AML-193 (cell line): Measurements from ENCODE around the gene TMEM35B.
"Not testable (repeated sequence)": the region's sequence is repeated elsewhere in the genome, so short reads cannot be mapped to it uniquely, and the experiment has no call there.

ENCODE experiments used
- DNase-seq, 2 experiments: peaks; one replicate each; lab custom pipeline; 2025; lab: John Stamatoyannopoulos, UW

TMEM35B gene

DNA sequence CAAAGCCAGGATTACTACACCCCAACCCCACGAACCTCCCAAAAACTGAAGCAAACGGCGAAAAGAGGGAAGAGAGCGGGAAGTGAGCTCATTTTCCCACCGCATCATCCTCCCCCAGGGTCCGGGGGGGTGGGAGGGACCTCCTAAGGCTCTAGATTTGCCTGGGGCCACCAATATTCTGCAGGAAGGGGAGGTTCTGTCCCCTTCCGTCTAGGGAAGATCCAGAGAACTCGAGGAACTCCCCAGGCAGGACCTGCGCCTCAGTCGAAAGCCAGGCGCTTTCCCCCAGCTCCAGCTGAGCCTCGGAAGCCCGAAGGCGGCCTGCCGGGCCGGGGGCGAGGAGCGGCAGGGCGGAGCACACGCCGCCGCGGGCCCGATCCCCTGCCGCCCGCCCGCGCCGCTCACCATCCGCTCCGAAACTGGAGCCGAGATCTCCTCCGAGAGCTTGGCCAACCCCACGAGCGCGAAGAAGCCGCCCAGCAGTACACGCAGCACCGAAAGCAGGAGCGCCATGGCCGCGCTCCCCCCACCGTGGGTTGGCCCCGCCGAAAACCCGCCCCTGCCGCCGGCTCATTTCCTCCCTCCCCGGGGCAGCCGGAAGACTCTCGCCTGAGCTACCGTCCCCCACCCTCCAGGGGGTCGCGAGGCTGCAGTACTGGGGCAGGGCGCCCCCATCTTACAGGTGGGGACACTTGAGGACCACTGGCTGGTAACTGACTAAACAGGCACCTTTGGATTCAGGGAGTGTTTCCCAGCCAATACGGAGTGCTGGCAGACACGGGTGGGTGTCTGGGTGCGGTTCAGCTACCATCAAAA lies at the start of gene TMEM35B:
TSS of gene TMEM35B (minus strand) at position 555 of the 816 bp plus-strand sequence. CDS start at position 513, 42 bp downstream.
- peak; percentile 30 to 54 for DNase-seq

DNA sequence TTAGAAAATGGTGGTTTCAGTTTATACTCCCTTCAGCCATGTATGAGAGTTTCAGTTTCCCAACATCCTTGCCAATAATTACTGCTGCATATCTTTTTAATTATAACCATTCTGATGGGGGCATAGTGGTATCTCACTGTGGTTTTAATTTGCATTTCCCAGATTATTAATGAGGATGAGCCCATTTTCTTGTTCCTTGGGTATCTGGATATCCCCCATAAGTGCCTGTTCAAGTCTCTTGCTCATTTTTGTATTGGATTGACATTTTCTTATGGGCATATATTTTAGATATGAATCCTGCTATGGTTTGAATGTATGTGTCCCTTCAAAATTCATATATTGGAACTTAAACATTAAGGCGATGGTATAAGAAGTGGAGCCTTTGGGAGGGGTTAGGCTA lies 48.2 kb upstream of the TMEM35B start:
- DNase-seq = no peak

DNA sequence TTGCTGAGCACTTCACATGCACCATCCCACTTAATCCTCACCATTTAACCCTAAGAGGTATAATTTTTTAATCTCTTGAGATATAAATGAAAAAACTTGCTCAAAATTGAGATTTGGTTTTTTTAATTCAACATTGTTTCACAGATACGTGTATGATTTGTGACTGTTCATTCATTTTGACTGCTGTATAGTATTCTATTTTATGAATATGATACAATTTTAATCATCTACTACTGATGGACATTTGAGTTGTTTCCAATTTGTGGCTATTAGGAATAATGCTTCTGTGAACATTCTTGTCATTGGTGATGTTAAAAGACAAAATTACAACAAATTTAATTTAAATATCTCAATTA lies 47.2 kb upstream of the TMEM35B start:
- no peak for DNase-seq

DNA sequence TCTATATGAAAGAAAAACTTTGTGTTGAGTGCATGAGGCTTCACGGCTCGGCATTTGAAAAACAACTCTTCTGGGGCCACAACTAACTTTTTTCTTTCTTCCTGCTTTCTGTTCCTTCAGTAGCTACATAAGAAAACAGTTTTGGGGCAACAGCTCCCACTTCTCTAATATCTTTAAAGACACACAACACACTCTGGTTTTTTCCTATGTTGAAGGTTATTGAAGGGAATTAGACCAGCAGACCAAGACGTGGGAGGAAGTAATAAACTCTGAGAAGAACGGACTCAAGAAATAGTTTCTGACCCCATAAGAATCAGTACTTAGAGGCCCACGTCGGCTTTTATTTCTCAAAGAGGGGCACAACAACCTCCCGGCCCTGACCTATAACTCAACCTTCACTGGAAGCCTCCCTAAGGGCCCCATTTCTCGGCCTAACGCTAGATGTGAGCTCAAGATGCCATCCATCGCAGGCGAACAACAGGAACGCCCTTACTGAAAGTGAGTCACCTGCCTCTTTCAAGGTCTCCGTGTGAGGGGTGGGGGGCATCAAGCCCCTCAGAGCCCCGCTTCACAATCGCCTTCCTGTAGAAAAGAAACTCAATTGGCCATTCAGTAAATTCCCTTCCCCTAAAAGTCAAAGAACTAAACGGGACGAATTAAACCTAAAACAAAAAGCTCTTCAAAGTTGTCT lies 45.8 kb upstream of the TMEM35B start:
- peak in 1 of 2 experiments; percentile 50 for DNase-seq

DNA sequence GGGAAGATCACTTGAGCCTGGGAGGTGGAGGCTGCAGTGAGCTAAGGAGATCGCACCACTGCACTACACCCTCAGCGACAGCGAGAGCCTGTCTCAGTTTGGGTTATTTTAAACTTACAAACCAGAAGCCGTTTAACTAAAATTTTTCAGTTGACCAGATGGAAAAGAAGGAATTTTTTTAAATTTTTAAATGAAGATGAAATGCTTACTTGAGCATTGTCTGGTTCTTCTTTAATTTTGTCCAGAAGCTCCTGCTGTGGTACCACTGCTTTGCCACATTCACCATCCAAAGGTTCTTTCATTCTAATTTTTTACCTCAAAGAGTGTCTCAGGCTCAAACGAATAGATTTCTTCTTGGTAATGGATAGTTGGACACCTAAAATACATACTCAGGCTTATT lies 45.2 kb upstream of the TMEM35B start:
- no peak for DNase-seq

DNA sequence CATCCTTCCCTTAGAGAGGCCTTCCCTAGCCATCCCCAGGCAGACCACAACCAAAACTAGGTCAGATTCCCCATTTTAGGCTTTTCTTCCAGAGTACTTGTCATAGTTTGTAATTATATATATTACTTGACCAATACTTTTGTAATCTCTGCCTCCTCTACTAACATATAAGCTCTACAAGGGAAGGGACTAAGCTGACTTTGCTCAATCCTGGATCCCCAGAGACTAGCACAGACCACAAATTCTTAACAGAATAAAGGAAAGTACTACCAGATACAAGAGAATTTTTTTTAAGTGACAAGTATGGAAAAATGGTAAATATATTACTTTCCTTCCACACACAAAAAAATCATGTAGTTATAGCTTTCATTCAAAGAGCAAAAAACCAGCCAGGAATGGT lies 44.6 kb upstream of the TMEM35B start:
- DNase-seq = no peak

DNA sequence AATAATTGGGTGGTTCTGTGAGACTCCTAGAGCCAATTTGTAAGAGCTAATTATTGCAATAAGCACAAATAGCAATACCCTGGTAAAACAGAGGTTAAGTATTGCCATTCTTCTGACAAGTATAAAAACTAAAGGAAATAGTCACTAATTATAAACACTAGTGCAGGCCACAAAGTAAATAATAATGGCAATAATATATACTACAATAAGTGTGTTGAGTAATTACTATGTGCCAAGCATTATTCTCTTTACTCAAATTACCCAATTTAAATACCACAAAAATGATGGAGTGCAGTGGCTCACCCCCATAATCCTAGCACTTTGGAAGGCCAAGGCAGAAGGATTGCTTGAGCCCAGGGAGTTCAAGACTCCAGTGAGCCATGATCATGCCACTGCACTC lies 31.3 kb upstream of the TMEM35B start:
- DNase-seq = no peak

DNA sequence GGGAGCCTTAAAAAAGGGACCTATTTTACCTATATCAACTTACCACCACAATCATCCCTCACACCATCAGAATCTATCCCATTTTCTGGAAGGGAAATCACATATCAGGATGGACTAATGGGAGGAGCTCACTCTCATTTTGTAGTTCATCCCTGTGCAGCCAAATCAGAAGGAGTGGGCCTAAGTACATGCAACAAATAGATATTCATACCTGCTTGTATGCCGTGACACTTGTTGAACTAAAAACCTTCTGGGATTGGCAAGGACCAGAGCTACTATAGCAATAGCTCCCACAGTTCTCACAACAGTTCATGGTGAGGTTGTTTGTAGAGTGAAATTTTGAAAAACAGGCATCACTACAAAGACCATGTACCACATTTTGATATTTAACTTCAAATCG lies 29.3 kb upstream of the TMEM35B start:
- DNase-seq = no peak

DNA sequence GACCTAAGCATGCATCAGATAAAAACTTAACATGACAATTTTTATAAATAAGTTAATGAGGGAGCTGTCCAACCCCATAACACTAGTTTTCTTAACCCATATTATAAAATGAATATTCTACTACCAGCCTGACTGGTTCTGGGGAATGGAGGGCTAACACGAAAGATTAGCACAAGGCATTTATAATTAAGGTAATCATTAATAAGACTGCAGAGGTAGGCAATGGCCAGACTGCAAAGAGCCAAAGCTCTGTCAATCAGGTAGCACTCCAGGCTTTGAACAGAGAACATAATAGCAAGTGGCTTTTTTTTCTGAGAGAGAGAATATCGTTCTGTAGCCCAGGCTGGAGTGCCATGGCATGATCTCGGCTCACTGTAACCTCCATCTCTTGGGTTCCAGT lies 20.6 kb upstream of the TMEM35B start:
- DNase-seq = no peak

DNA sequence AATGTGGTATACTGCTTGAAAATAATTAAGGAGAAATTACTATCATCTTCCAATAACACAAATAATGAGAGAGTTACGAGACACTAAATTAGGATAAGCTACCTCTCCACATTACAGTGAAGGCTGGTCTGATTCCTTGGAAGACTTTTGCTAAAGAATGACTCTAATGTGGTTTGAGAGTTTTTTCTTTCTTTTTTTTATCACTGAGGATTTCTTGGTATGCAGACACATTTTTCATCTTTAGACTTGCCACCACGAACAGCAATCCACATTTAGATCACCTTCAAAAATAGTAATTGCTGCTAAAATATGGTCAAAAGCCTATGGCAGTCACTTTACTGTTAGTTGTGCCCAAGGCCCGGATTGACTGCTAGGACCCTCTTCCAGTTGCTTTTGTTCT lies 16.6 kb upstream of the TMEM35B start:
- DNase-seq = no peak

DNA sequence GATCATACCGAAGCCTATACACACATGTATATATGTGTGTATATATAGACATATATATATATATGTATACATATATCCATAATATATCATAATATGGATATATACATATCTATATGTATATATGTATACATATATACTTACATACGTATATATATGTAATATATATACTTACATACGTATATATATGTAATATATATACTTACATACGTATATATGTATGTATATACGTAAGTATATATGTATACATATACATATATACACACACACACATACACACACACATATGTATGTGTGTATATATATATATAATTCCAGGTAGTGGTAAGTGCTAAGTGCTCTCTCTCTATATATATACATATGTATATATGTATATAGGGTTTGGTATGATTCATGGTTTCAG lies 9.7 kb upstream of the TMEM35B start:
- DNase-seq = no peak

DNA sequence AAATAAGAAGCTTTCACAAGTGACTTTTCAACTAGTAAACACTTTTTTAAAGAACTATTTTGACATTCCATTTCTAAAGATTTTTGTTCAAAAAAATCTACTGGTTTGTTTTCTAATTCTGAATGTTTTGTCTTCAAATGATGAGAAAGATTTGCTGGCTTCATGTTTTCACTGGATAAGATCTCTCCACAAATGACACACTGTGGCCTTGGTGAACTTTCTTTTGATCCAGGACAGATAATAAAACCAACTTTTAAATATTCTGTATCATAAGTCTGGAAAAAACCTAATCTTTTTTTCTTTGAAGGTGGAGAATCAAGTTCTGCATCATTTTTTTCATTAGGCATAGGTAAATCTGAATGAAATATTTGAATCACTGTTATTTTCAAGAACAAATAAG lies 3.4 kb upstream of the TMEM35B start:
- no peak for DNase-seq

DNA sequence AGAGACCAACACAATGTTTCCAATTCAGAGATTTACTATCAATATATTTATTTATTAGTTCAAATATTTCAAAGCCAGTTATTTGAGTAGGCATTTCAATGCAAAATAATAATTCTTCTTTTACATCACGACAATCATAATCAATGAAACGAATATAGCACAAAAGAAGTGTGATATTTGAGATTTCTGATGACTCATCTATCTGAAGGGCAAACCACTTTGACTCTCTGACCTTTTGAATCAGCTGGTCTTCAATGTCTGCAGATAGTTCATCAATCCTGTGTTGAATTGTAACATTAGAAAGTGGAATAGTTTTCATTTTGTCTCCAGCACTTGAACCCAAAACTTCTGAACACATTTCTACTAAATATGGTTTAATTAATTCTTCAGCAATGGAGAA lies 3.0 kb upstream of the TMEM35B start:
- no peak for DNase-seq

DNA sequence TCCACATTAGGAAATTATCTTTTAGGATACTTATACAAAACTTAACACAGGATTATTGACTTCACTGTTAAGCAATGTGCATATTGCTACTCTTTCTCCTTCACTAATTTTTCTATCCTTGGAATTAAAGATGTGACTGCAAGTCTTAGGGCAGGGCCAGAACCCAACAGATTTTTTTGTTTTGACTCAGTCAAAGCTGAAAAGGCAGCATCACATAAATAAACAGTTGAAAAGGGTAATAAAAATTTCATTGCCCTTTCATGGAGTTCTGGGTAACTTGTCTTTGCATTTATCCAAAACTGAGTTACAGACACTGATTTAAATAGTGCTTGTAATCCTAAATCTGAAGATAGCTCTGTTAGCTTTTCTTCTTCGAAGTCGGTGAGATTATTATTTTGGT lies 1.9 kb upstream of the TMEM35B start:
- no peak for DNase-seq

DNA sequence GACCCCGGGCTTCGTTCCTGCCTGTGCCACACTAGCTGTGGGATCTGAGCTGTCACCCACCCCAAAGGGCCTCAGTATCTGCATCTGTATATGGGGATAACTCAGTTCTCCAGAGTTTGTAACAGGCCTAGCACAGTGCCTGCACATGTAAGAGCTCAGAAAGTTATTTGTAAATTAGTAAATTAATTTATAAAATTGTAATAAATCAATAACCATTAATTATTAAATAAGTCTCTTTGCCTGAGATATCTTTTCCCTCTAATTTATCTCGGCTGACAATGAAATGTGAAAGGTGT lies 410 bp upstream of the TMEM35B start:
- DNase-seq = not testable (repeated sequence)

DNA sequence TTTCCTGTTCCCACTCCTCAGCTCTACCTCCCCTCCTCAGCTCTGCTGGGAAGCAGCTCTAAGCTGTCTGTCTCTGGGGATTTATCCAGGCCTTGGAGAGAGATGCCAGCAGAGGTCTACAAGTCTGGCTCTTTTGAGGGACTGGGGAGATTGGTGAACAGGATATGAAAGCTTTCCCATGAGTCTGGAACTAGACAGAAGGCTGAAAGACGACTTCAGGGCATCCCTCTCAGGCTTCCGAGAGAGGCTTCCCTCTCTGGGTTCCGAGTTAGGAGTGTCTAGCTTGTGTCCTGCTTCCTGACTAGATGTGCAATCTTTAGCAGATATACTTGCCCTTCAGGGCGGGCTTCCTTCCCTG lies 733 bp downstream of the TMEM35B start:
- no peak for DNase-seq

DNA sequence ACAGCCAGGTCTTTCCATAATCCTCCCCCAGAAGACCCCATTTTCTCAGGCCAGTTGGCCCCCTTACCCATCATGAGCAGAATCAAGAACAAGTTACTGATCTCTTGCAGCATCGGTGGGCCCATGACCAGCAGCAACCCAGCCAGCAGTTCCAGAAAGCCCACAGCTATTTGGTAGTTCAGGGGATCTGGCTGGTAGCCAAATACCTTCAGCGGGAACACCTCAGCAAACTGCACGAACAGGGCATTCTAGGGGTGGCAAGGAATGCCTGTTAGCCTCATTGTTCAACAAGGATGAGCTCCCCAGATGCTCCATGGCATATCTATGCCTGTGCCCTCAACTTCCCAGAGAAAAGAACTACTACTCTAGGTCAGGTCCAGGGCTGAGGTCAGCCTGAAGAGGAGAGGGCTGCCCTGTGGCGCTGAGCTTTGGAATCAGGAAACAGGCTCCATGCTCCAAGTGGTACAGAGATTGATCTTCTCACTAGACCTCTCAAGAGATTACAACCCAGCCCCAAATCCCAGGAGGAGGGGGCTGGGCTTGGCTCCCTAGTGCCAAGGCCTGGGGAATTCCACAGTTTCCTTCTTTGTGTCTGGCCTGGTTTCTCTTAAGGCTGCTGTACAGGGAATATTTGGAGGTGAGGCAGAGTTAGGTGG lies 1.3 kb downstream of the TMEM35B start:
- no peak for DNase-seq

DNA sequence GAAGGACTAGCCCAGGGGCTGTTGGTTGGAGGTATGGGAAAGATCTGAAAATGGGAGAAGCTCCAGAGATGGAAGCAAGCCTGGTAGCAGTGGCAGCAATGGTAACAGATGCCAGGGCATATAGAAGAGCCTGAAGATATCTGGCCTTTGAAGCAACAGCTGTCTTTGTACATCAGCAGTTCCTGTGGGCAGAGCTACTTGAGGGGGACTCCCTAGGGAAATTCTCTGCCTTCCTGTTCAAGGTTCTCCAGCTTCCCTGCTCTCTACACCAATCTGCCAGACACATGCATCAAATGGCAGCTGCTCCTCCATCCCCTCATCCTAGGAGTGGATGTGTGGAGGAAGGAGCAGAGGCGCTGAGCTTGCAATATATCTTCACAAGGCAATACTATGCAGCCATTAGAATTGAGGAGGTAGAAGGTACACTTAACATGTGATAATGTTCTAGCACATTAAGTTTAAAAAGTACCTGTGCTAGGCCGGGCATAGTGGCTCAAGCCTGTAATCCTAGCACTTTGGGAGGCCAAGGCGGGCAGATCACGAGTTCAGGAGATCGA lies 2.2 kb downstream of the TMEM35B start:
- no peak for DNase-seq

DNA sequence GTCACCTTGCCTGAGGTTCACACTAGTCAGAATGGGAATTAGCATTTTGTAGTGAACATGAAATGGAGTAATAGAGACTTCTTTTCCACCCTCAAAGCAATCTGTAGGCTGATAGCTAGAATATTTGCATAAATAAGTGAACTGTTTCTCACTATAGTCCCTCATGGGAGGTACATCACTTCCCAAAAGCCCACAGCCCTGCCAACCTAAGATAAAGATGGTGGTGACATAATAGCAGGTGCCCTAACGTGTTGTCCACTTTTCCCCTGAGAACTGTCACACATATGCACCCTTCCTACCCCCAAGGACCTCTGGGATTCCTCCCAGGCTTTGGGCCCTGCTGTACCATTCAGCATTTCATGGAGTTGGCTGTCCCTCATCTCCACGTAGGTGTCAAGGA lies 4.4 kb downstream of the TMEM35B start:
- DNase-seq = no peak

DNA sequence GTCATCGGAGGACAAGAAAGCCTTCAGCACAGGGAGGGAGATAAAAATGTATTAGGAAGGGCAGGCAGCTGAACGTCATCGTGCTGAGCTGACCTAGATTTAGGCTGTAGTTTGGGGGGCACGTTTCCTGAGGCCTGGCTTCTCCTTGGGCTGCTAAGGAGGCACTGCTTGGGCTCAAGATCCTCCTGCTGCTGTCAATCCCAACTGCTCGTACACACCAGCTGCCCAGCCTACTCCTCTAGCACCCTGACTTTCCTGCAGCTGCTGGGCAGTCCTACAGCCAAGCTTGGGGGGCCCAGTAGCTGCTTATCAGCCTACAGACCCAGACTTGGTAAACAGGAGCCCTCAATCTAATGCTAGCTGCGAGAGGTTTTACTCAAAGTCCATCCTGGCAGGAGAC lies 6.2 kb downstream of the TMEM35B start:
- DNase-seq = no peak

DNA sequence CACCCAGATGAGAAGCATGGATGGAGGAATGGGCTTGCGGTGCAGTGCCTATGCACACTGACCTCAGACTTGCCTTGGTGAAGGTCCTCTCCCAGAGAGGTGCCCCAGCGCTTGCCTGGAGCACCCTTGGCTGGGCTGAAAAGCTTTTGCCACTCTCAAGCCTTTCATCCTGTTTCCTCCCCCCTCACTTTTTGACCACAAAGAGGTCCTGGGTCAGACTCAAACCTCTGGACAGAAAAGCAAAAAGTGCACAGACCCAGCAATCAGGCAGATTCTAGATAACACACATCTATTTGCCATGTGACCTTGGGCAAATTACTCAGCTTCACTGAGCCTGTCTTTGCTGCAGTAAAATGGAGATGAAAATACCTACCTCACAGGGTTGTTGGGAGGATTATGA lies 7.3 kb downstream of the TMEM35B start:
- no peak for DNase-seq

DNA sequence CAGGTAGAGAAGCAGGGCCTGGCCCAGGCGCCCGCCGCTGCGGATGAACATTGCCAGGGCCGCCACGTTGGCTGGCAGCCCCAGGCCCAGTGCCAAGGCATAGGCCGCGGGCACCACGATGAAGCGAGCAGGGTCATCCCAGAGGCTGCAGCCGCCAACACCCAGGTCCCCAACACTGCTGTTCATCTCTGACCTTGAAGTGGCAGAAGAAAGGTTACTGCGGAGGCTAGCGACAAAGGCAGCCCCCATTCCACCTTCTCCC lies 8.0 kb downstream of the TMEM35B start:
- no peak for DNase-seq

DNA sequence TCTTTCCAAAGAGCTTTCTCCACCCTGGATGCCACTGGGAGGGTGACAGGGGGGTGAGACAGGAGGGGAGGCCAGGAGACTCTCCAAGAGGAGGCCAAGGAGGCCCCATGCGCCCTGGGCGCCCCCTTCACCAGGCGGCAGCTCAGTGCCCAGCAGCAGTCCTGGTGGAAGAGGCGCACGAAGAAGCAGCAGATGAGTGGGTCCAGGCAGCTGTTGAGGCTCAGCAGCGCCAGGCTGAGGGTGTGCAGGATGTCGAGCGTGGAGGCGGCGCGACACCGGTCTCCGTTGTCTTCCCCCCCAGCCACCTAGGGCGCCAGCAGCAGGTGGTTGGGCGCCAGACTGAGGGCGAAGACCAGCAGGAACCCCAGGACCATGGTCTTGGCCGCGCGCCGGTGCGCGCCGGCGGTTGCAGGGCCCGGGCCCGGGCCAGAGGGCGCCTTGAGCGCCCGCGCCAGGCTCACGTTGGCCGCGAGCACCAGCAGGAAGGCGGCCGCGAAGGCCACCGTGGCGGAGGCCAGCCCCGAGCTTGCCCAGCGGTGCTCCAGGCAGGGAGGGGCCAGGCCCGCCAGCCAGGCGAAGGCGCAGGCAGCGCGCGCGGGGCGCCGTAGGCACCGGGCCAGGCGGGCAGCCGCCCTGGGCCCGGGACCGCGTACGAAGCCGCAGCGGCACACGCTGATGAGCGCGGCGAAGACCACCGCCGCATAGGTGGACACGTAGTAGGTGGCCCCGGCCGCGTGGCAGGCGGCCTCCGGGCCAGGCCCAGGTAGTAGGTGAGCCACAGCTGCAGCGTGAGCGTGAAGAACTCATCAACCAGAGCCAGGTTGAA lies 8.6 kb downstream of the TMEM35B start:
- DNase-seq = no peak
